Measurements from ENCODE around the gene MELTF.

Gene MELTF

DNA sequence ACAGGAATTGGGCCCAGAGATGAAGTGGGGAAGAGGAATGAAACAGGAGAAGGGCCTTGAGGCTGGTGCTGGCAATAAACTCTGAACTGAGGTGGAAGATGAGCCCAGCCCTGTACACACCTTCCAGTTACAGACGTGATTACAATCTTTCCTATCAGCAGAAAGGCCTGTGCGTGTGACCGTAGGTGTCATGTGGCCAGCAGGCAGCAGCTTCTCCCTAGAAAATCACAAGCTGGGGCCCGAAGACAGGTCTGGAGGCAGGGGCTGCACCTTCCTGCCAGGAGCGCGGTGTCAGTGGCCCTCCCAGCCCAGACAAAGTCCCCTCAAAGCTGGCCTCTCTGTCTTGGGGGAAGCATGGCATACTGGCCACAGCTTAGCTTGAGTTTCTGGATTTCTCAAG, 44.3 kb downstream of the MELTF start:
- TF ChIP-seq, protein P1, sequence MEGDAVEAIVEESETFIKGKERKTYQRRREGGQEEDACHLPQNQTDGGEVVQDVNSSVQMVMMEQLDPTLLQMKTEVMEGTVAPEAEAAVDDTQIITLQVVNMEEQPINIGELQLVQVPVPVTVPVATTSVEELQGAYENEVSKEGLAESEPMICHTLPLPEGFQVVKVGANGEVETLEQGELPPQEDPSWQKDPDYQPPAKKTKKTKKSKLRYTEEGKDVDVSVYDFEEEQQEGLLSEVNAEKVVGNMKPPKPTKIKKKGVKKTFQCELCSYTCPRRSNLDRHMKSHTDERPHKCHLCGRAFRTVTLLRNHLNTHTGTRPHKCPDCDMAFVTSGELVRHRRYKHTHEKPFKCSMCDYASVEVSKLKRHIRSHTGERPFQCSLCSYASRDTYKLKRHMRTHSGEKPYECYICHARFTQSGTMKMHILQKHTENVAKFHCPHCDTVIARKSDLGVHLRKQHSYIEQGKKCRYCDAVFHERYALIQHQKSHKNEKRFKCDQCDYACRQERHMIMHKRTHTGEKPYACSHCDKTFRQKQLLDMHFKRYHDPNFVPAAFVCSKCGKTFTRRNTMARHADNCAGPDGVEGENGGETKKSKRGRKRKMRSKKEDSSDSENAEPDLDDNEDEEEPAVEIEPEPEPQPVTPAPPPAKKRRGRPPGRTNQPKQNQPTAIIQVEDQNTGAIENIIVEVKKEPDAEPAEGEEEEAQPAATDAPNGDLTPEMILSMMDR (IDR thresholded peaks at IDR 0.05): no peak
- H3K9me3 ChIP-seq: no peaks in the 10 kb centered on the region
- no peak overlapping the region for H3K4me3 ChIP-seq (ENCODE audit: low read depth in 1 of 2, low read length in 1 of 2)
- no peaks in the 10 kb centered on the region for H3K4me1 ChIP-seq (ENCODE audit: control insufficient read depth in 1 of 2, insufficient read depth in 1 of 2, low read depth in 1 of 2, low read length in 1 of 2)
- H3K27me3 ChIP-seq: peaks cover 8% of the 10 kb centered on the region
- H3K27ac ChIP-seq: no peak overlapping the region
- H3K36me3 ChIP-seq: no peaks in the 10 kb centered on the region

DNA sequence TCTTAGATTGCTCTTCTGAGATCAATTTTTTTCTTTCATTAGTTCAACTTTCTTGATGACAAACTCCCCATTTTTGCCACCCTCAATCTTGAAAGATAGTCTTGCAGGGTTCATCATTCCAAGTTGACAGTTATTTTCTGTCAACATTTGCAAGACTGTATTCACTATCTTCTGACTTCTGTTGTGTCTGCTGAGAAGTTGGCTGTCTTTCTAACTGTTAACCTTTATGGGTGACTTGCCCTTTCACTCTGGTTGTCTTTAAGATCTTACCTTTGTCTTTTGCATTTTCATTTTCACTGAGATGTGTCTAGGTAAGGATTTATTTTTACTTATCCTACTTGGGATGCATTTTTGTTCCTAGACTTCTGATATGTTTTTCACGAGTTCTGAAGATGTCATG, 46.4 kb downstream of the MELTF start:
- TF ChIP-seq, protein P1 (IDR thresholded peaks at IDR 0.05): no peak
- no peaks in the 10 kb centered on the region for H3K36me3 ChIP-seq

DNA sequence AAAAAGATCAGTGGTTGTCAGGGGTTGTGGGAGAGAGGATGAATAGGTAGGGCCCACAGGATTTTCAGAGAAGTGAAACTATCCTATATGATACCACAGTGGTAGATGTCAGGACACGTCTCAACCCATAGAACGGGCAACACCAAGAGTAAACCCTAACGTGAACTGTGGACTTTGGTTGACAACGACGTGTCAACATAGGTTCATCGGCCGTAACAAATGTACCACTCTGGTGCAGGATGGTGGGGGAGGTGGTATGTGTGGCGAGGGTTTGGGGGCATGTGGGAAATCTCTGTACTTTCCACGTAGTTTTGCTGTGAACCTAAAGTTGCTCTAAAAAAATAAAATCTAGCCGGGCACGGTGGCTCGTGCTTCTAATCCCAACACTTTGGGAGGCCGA, 48.0 kb downstream of the MELTF start:
- Histone ChIP-seq H3K27me3 (peaks cover 8% of the 10 kb centered on the region), H3K36me3 (no peaks in the 10 kb centered on the region), H3K27ac (no peak overlapping the region), H3K9me3 (no peaks in the 10 kb centered on the region), H3K4me3 (ENCODE audit: low read depth in 1 of 2, low read length in 1 of 2) (no peak overlapping the region), H3K4me1 (ENCODE audit: control insufficient read depth in 1 of 2, insufficient read depth in 1 of 2, low read depth in 1 of 2, low read length in 1 of 2) (no peaks in the 10 kb centered on the region)
- TF ChIP-seq, protein P1 (IDR thresholded peaks at IDR 0.05): no peak

More for the DNA sequence above, 46.4 kb downstream of the MELTF start:
- H3K27ac ChIP-seq: no peak overlapping the region
- H3K4me3 ChIP-seq (ENCODE audit: low read depth in 1 of 2, low read length in 1 of 2): no peak overlapping the region
- no peaks in the 10 kb centered on the region for H3K4me1 ChIP-seq (ENCODE audit: control insufficient read depth in 1 of 2, insufficient read depth in 1 of 2, low read depth in 1 of 2, low read length in 1 of 2)
- H3K9me3 ChIP-seq: no peaks in the 10 kb centered on the region
- peaks cover 8% of the 10 kb centered on the region for H3K27me3 ChIP-seq

DNA sequence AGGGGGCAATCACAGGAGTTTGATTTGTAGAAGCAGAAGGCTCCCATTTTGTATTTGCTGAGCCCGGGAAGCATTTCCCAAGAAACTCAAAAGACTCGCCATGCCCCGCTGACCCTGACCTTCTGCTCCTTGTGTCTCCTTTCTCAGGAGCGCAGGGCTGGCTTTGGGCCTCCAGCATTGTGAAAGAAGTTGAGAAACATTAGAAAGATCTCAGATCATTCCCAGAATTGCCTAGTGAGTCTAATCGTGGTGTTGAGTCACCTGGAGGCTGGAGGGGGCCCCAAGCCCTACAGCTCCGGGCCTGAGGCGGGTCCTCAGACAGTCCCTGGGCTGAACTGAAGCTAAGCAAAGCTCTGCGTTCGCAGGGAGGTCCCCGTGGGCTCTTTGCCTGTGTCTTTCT, 50.1 kb downstream of the MELTF start:
- Histone ChIP-seq H3K4me3 (ENCODE audit: low read depth in 1 of 2, low read length in 1 of 2) (no peak overlapping the region), H3K27me3 (no peaks in the 10 kb centered on the region), H3K36me3 (no peaks in the 10 kb centered on the region), H3K27ac (no peak overlapping the region), H3K9me3 (no peaks in the 10 kb centered on the region), H3K4me1 (ENCODE audit: control insufficient read depth in 1 of 2, insufficient read depth in 1 of 2, low read depth in 1 of 2, low read length in 1 of 2) (no peaks in the 10 kb centered on the region)
- TF ChIP-seq, protein P1 (IDR thresholded peaks at IDR 0.05): no peak

DNA sequence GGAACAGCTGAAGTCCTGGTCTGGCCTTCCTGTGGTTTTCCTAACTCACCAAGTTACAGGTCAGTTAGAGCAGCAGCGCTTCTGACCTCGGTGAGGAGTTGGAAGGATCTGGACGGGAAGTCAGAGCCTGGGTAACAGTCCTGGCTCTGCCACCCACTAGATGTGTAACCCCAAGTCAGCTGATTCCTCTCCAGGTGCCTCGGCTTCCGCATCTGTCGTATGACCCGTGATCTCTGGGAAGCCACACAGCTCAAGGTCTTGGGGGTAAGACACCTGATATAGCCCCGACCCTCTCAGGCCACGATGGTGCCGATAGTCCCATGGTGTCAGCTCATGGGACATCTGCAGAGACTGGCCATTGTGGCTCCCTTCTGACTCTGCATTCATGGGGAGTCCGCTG, 52.7 kb downstream of the MELTF start:
- Histone ChIP-seq H3K27ac (no peak overlapping the region), H3K9me3 (no peaks in the 10 kb centered on the region), H3K4me3 (ENCODE audit: low read depth in 1 of 2, low read length in 1 of 2) (no peak overlapping the region), H3K4me1 (ENCODE audit: control insufficient read depth in 1 of 2, insufficient read depth in 1 of 2, low read depth in 1 of 2, low read length in 1 of 2) (no peaks in the 10 kb centered on the region), H3K36me3 (no peaks in the 10 kb centered on the region), H3K27me3 (no peaks in the 10 kb centered on the region)
- TF ChIP-seq, protein P1 (IDR thresholded peaks at IDR 0.05): no peak

DNA sequence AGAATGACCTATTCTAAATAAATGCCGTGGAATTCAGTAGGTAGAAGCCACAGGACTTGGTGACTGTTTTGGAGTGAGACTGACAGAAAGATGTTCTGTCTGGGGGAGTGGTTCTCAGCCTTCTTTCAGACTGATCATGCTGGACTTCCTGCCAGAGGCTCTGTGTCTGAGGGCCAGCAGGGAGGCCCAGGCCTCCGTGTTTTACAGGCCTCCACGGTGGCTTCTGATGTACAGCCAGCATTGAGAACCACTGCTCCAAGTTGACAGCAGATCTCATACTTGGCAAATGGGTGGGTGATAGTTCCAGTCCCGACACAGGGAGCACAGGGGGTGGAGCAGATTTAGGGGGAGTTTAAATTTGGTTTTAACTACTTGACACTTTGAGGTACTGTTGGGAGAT, 54.3 kb downstream of the MELTF start:
- no peaks in the 10 kb centered on the region for H3K4me1 ChIP-seq (ENCODE audit: control insufficient read depth in 1 of 2, insufficient read depth in 1 of 2, low read depth in 1 of 2, low read length in 1 of 2)
- TF ChIP-seq, protein P1 (IDR thresholded peaks at IDR 0.05): no peak
- H3K27ac ChIP-seq: no peak overlapping the region
- no peak overlapping the region for H3K4me3 ChIP-seq (ENCODE audit: low read depth in 1 of 2, low read length in 1 of 2)
- H3K27me3 ChIP-seq: peaks cover 9% of the 10 kb centered on the region
- H3K36me3 ChIP-seq: no peaks in the 10 kb centered on the region
- no peaks in the 10 kb centered on the region for H3K9me3 ChIP-seq

Measured in neutrophil (primary cell).